A549 (cell line): Measurements from ENCODE around the gene CFI. TPM values are rescaled to one million over a fixed set of nuclear protein-coding genes. Genes with fewer than 3 reads are reported as not detected.

ENCODE experiments used
- ATAC-seq, 2 experiments: fragments of 200-7000 bp in 1 of 2; fragments of >200 bp in 1 of 2; cut with Nextera tagmentation in 1 of 2; cut with Tn5 transposase in 1 of 2; 3 replicates each; pipeline versions ENCODE4 v1.8.0 to v1.9.1; 2018 to 2020; ENCODE audit warnings: mild to moderate bottlenecking in 1 of 2, moderate library complexity in 1 of 2
- CTCF ChIA-PET: fragments of 300-600 bp; sonication (Branson Sonifier 250); formaldehyde crosslinking; extraction: SDS; loops from one replicate; lab custom pipeline; 2021; ENCODE audit warnings: antibody characterized with exemption, inconsistent platforms; lab: Yijun Ruan, JAX
- POLR2A ChIA-PET: fragments of 350-600 bp; formaldehyde crosslinking; extraction: SDS; loops from one replicate; lab custom pipeline; 2021; ENCODE audit warnings: antibody characterized with exemption, inconsistent platforms; lab: Yijun Ruan, JAX
- DNase-seq, 2 experiments: peaks; one replicate each; pipeline versions ENCODE4 v3.0.0 to v3.0.0-alpha.2; 2011 to 2016; ENCODE audit warnings: low read depth in 1 of 2, low spot score in 1 of 2
- FAIRE-seq: peaks from 2 replicates; lab custom pipeline; 2011; peaks lifted over from hg19 to GRCh38; lab: Jason Lieb, UNC
- H3K27ac ChIP-seq, 2 experiments: fragments of >200 bp; sonication (Bioruptor Twin); formaldehyde crosslinking; 3 replicates each; pipeline ENCODE4 v1.5.1; 2016 to 2017
- H3K4me1 ChIP-seq: fragments of >200 bp; sonication (Bioruptor Twin); formaldehyde crosslinking; 3 replicates; pipeline ENCODE4 v1.6.1; 2016
- H3K4me2 ChIP-seq: fragments of >200 bp; sonication (Bioruptor Twin); formaldehyde crosslinking; 3 replicates; pipeline ENCODE4 v1.6.1; 2016
- H3K4me3 ChIP-seq: fragments of >200 bp; sonication (Bioruptor Twin); formaldehyde crosslinking; 3 replicates; pipeline ENCODE4 v1.5.1; 2016
- H3K9me3 ChIP-seq: fragments of >200 bp; sonication (Bioruptor Twin); formaldehyde crosslinking; 3 replicates; pipeline ENCODE4 v1.6.1; 2016
- CBX8 ChIP-seq: fragments of 200-600 bp; sonication (generic); IDR thresholded peaks from 2 replicates; pipeline ENCODE4 v1.6.1; 2016
- CHD2 ChIP-seq: fragments of 150-350 bp; IDR thresholded peaks from 2 replicates; pipeline ENCODE4 v1.6.1; 2014; ENCODE audit warnings: low read length; ENCODE audit not compliant: partially characterized antibody
- EHF ChIP-seq: fragments of 250-450 bp; sonication (Bioruptor Pico); IDR thresholded peaks from 2 replicates; pipeline ENCODE4 v1.5.0; 2020; ENCODE audit warnings: mild to moderate bottlenecking
- EHMT2 ChIP-seq: fragments of 200-600 bp; sonication (generic); IDR thresholded peaks from 2 replicates; pipeline ENCODE4 v1.6.1; 2016; ENCODE audit warnings: antibody characterized with exemption, low read depth, mild to moderate bottlenecking, moderate library complexity
- GATA3 ChIP-seq: IDR thresholded peaks from 2 replicates; pipeline ENCODE4 v1.6.1; 2012; ENCODE audit warnings: borderline replicate concordance
- HDAC2 ChIP-seq: fragments of 200-600 bp; sonication (generic); IDR thresholded peaks from 2 replicates; pipeline ENCODE4 v1.6.1; 2016
- HOXB13 ChIP-seq: fragments of 250-450 bp; sonication (Bioruptor Pico); IDR thresholded peaks from 2 replicates; pipeline ENCODE4 v1.5.0; 2020; ENCODE audit warnings: low read depth, mild to moderate bottlenecking, moderate library complexity
- HOXB5 ChIP-seq: fragments of 250-450 bp; sonication (Bioruptor Pico); IDR thresholded peaks from 2 replicates; pipeline ENCODE4 v1.5.0; 2020; ENCODE audit warnings: mild to moderate bottlenecking, moderate library complexity
- JUN ChIP-seq, 2 experiments: fragments of >200 bp; sonication (Bioruptor Twin); formaldehyde crosslinking; IDR thresholded peaks; 2 replicates in 1 of 2; 3 replicates in 1 of 2; pipeline ENCODE4 v1.6.1; 2016 to 2017
- KDM5A ChIP-seq: fragments of 200-600 bp; sonication (generic); IDR thresholded peaks from 2 replicates; pipeline ENCODE4 v1.6.1; 2016; ENCODE audit warnings: antibody characterized with exemption, mild to moderate bottlenecking
- MYC ChIP-seq: IDR thresholded peaks from 2 replicates; pipeline ENCODE4 v1.6.1; 2012; ENCODE audit warnings: mild to moderate bottlenecking, inconsistent platforms, low read length, improper control_type of control experiment, borderline replicate concordance
- NR3C1 ChIP-seq: fragments of >200 bp; sonication (Bioruptor Twin); formaldehyde crosslinking; IDR thresholded peaks from 3 replicates; pipeline ENCODE4 v1.6.1; 2017
- PHF8 ChIP-seq: fragments of 200-600 bp; sonication (generic); IDR thresholded peaks from 2 replicates; pipeline ENCODE4 v1.6.1; 2016; ENCODE audit warnings: low read depth, mild to moderate bottlenecking, antibody characterized with exemption, moderate library complexity, borderline replicate concordance
- RAD21 ChIP-seq, 2 experiments: fragments of >200 bp in 1 of 2; sonication (Bioruptor Twin) in 1 of 2; formaldehyde crosslinking in 1 of 2; IDR thresholded peaks in 1 of 2; conservative IDR thresholded peaks in 1 of 2; 2 replicates in 1 of 2; 3 replicates in 1 of 2; pipeline ENCODE4 v1.6.1; 2012 to 2018; ENCODE audit warnings: inconsistent platforms in 1 of 2
- RCOR1 ChIP-seq: fragments of 150-350 bp; IDR thresholded peaks from 2 replicates; pipeline ENCODE4 v1.6.1; 2014; ENCODE audit warnings: antibody characterized with exemption, low read length, low read depth
- RFX5 ChIP-seq: fragments of 450-650 bp; IDR thresholded peaks from 2 replicates; pipeline ENCODE4 v1.7.1; 2014; ENCODE audit warnings: antibody characterized with exemption, mild to moderate bottlenecking, moderate library complexity
- ZNF302 ChIP-seq: fragments of 250-450 bp; sonication (Bioruptor Pico); IDR thresholded peaks from 2 replicates; pipeline ENCODE4 v1.9.0; 2021; ENCODE audit warnings: inconsistent platforms, mild to moderate bottlenecking, moderate library complexity
- WGBS: methylation state at CpG from one replicate; pipeline ENCODE4 v1.1.6; 2017; ENCODE audit errors: missing lambda C conversion rate; 5-methylcytosine and 5-hydroxymethylcytosine counted together
- polyA plus RNA-seq, 4 experiments: library from polyadenylated mRNA; depleted of rRNA in 3 of 4; stranded (reverse); fragments of >200 nt; fragmentation: RNase III in 1 of 4; extraction: RNeasy Plus Mini Kit Qiagen cat#74134 plus additional on column Dnase treatment in 1 of 4; gene quantifications; 2 replicates in 3 of 4; 3 replicates in 1 of 4; pipeline ENCODE4 v1.2.3, GENCODE V29; 2011 to 2017
- TF ChIP-seq, protein P1 (sequence below): IDR thresholded peaks from 2 replicates; pipeline ENCODE4 v1.6.1; 2012
- TF ChIP-seq, protein P2 (sequence below): fragments of 200-600 bp; sonication (generic); IDR thresholded peaks from 2 replicates; pipeline ENCODE4 v1.6.1; 2016; ENCODE audit warnings: antibody characterized with exemption, mild to moderate bottlenecking, moderate library complexity
- TF ChIP-seq, protein P3 (sequence below): fragments of 250-450 bp; sonication (Bioruptor Pico); IDR thresholded peaks from 2 replicates; pipeline ENCODE4 v1.5.0; 2020; ENCODE audit warnings: low read depth, mild to moderate bottlenecking, moderate library complexity
- TF ChIP-seq, protein P4 (sequence below): fragments of 450-650 bp; IDR thresholded peaks from 2 replicates; pipeline ENCODE4 v1.6.1; 2014; ENCODE audit warnings: antibody characterized with exemption

Gene CFI
- polyA plus RNA-seq, 2 of the 4 experiments (the other 2 are of a cell fraction), result 2.6 to 2.8 TPM

DNA sequence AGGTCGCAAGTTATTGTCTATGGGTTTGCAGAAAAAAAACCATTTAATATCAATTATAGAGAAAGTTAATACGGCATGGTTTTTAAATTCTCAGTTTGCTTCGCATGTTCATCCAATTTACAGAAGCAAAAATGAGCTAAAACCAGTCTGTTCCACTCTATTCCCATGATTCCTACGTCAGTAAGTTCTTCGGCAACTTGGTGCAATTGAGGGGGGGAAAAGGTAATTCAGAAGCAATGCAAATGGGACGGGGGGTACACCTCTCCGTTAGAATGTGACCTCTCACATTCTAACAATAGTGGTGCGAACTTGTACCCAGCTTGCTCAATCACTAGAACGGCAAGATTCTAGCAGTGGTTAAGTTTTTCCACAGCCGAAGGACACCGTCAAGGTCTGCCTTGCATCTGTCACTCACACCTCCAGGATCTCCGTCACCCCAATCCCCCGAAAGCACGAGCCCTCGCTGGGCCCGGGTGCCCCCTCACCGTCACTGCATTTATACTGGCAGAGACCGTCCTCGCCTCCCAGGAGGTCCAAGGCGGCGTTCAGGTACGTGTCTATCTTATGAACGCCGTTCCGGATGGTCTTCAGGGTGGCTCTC is 72.6 kb downstream of the CFI start:
- Histone ChIP-seq H3K4me3 (peak overlapping the region; percentile 96), H3K4me1 (peaks cover 11% of the 10 kb centered on the region), H3K4me2 (peak overlapping the region; percentile 73), H3K9me3 (no peaks in the 10 kb centered on the region), H3K27ac (peak overlapping the region; percentile 80 to 91)
- ChIA-PET CTCF (interaction anchor here (0.5 kb wide), 1 partner anchor 1604 kb away, joined by 3 read pairs; no protein-coding TSS in a partner anchor), POLR2A (no interaction called here)
- DNase-seq (peak; percentile 1 to 2), FAIRE-seq (no peak), ATAC-seq (peak; percentile 42 to 43; a peak in 5 of 6 replicates)
- 8% methylated on average over 25 of the region's 25 CpGs for WGBS
- TF ChIP-seq HDAC2 (no peak), RCOR1 (no peak), PHF8 (0 out of 2 replicates have a peak, but pooled peaks have one; percentile 24)
- TF ChIP-seq, protein P1, sequence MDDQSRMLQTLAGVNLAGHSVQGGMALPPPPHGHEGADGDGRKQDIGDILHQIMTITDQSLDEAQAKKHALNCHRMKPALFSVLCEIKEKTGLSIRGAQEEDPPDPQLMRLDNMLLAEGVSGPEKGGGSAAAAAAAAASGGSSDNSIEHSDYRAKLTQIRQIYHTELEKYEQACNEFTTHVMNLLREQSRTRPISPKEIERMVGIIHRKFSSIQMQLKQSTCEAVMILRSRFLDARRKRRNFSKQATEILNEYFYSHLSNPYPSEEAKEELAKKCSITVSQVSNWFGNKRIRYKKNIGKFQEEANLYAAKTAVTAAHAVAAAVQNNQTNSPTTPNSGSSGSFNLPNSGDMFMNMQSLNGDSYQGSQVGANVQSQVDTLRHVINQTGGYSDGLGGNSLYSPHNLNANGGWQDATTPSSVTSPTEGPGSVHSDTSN, result no peak

DNA sequence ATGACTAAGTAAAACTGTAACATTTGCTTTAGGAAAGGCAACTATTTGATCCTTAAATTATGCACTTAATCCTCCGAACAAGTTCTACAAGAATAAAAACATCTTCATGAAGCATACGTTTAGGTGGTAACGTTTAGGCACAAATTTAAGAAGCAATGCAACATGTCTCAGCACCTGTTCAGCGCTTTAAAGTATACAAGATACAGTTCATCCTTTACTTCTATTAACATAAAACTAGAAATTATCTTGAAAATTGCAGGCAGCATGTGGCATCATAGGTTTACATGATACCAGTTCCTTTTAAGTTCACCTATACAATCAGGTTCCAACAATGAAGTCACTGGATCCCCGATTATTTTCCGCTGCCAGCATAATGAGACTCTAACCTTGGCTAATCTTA is 73.4 kb downstream of the CFI start:
- Histone ChIP-seq H3K4me3 (no peak overlapping the region; the same call in 2 of the 3 replicates), H3K4me1 (peaks cover 11% of the 10 kb centered on the region), H3K4me2 (peak overlapping the region; percentile 73), H3K27ac (no peak overlapping the region), H3K9me3 (no peaks in the 10 kb centered on the region)
- DNase-seq (no peak), FAIRE-seq (no peak), ATAC-seq (no peak)
- 88% methylated on average over 6 of the region's 6 CpGs for WGBS
- TF ChIP-seq NR3C1 (no peak), RAD21 (conservative IDR thresholded peaks at IDR 0.05 in 1 of 2, IDR thresholded peaks at IDR 0.05 in 1 of 2) (no peak), EHF (CRISPR knock-in tag) (no peak), ZNF302 (CRISPR knock-in tag) (no peak), GATA3 (no peak), MYC (no peak), EHMT2 (no peak), CBX8 (no peak), CHD2 (no peak), HOXB13 (CRISPR knock-in tag) (no peak), RFX5 (no peak), JUN (IDR thresholded peaks at IDR 0.05) (no peak), KDM5A (no peak), HOXB5 (CRISPR knock-in tag) (no peak)
- TF ChIP-seq, protein P1, result no peak
- TF ChIP-seq, protein P2, sequence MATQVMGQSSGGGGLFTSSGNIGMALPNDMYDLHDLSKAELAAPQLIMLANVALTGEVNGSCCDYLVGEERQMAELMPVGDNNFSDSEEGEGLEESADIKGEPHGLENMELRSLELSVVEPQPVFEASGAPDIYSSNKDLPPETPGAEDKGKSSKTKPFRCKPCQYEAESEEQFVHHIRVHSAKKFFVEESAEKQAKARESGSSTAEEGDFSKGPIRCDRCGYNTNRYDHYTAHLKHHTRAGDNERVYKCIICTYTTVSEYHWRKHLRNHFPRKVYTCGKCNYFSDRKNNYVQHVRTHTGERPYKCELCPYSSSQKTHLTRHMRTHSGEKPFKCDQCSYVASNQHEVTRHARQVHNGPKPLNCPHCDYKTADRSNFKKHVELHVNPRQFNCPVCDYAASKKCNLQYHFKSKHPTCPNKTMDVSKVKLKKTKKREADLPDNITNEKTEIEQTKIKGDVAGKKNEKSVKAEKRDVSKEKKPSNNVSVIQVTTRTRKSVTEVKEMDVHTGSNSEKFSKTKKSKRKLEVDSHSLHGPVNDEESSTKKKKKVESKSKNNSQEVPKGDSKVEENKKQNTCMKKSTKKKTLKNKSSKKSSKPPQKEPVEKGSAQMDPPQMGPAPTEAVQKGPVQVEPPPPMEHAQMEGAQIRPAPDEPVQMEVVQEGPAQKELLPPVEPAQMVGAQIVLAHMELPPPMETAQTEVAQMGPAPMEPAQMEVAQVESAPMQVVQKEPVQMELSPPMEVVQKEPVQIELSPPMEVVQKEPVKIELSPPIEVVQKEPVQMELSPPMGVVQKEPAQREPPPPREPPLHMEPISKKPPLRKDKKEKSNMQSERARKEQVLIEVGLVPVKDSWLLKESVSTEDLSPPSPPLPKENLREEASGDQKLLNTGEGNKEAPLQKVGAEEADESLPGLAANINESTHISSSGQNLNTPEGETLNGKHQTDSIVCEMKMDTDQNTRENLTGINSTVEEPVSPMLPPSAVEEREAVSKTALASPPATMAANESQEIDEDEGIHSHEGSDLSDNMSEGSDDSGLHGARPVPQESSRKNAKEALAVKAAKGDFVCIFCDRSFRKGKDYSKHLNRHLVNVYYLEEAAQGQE, result no peak
- TF ChIP-seq, protein P3, sequence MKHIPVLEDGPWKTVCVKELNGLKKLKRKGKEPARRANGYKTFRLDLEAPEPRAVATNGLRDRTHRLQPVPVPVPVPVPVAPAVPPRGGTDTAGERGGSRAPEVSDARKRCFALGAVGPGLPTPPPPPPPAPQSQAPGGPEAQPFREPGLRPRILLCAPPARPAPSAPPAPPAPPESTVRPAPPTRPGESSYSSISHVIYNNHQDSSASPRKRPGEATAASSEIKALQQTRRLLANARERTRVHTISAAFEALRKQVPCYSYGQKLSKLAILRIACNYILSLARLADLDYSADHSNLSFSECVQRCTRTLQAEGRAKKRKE (CRISPR knock-in tag), result no peak
- TF ChIP-seq, protein P4, sequence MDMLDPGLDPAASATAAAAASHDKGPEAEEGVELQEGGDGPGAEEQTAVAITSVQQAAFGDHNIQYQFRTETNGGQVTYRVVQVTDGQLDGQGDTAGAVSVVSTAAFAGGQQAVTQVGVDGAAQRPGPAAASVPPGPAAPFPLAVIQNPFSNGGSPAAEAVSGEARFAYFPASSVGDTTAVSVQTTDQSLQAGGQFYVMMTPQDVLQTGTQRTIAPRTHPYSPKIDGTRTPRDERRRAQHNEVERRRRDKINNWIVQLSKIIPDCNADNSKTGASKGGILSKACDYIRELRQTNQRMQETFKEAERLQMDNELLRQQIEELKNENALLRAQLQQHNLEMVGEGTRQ, result no peak
- ChIA-PET POLR2A (no interaction called here), CTCF (no interaction called here)
